Smooth muscle cell (in vitro differentiated cells): Measurements from ENCODE around the gene ZNF814. TPM values are rescaled to one million over a fixed set of nuclear protein-coding genes. Genes with fewer than 3 reads are reported as not detected.

Experiments
- DNase-seq: peaks from one replicate; lab custom pipeline; 2025; ENCODE audit not compliant: unreplicated experiment; lab: John Stamatoyannopoulos, UW
- H2AFZ ChIP-seq: fragments of 200-600 bp; sonication (generic); 2 replicates; pipeline ENCODE4 v1.6.0; 2016; ENCODE audit warnings: antibody characterized with exemption, low read depth, mild to moderate bottlenecking
- H3F3A ChIP-seq: fragments of 200-600 bp; sonication (generic); 2 replicates; pipeline ENCODE4 v1.6.0; 2017; ENCODE audit warnings: antibody characterized with exemption, low read depth
- H3K27ac ChIP-seq: fragments of 200-600 bp; sonication (generic); 2 replicates; pipeline ENCODE4 v1.5.1; 2016; ENCODE audit warnings: low read depth, mild to moderate bottlenecking
- H3K27me3 ChIP-seq: fragments of 200-600 bp; sonication (generic); 2 replicates; pipeline ENCODE4 v1.6.1; 2016; ENCODE audit warnings: low read depth, mild to moderate bottlenecking
- H3K36me3 ChIP-seq: fragments of 200-600 bp; sonication (generic); 2 replicates; pipeline ENCODE4 v1.5.1; 2016; ENCODE audit warnings: low read depth
- H3K4me1 ChIP-seq: fragments of 200-600 bp; sonication (generic); 2 replicates; pipeline ENCODE4 v1.5.1; 2016; ENCODE audit warnings: low read depth
- H3K4me2 ChIP-seq: fragments of 200-600 bp; sonication (generic); 2 replicates; pipeline ENCODE4 v1.6.0; 2016; ENCODE audit warnings: mild to moderate bottlenecking
- H3K4me3 ChIP-seq: fragments of 200-600 bp; sonication (generic); 2 replicates; pipeline ENCODE4 v1.5.1; 2016; ENCODE audit warnings: mild to moderate bottlenecking
- H3K79me2 ChIP-seq: fragments of 200-600 bp; sonication (generic); 2 replicates; pipeline ENCODE4 v1.6.0; 2016; ENCODE audit warnings: low read depth, mild to moderate bottlenecking
- H3K9ac ChIP-seq: fragments of 200-600 bp; sonication (generic); 2 replicates; pipeline ENCODE4 v1.6.0; 2016; ENCODE audit warnings: low read depth
- H3K9me3 ChIP-seq: fragments of 200-600 bp; sonication (generic); replicated peaks from 2 replicates; pipeline ENCODE4 v1.5.1; 2016; ENCODE audit warnings: low read depth
- H4K20me1 ChIP-seq: fragments of 200-600 bp; sonication (generic); 2 replicates; pipeline ENCODE4 v1.6.0; 2016; ENCODE audit warnings: low read depth
- WGBS: methylation state at CpG from one replicate; pipeline ENCODE4 v1.1.7; 2016; ENCODE audit warnings: low lambda C conversion rate; 5-methylcytosine and 5-hydroxymethylcytosine counted together
- polyA plus RNA-seq: library from polyadenylated mRNA; unstranded; fragments of >200 nt; fragmentation: Nextera tagmentation; extraction: Ambion mirVana; gene quantifications from 2 replicates; pipeline ENCODE4 v1.2.1, GENCODE V29; 2016
- total RNA-seq: library from RNA; depleted of rRNA; stranded (reverse); fragments of >200 nt; gene quantifications from 2 replicates; pipeline ENCODE4 v1.2.3, GENCODE V29; 2014
- TF ChIP-seq, protein P1 (sequence below): fragments of 200-600 bp; sonication (generic); IDR thresholded peaks from 2 replicates; pipeline ENCODE4 v1.5.1; 2017; ENCODE audit warnings: borderline replicate concordance, mild to moderate bottlenecking, antibody characterized with exemption; ENCODE audit not compliant: insufficient read depth, poor library complexity, severe bottlenecking

ZNF814 gene
- total and polyA plus RNA-seq, 2 experiments from 2014 or later, result 9.7 to 16.7 TPM

DNA sequence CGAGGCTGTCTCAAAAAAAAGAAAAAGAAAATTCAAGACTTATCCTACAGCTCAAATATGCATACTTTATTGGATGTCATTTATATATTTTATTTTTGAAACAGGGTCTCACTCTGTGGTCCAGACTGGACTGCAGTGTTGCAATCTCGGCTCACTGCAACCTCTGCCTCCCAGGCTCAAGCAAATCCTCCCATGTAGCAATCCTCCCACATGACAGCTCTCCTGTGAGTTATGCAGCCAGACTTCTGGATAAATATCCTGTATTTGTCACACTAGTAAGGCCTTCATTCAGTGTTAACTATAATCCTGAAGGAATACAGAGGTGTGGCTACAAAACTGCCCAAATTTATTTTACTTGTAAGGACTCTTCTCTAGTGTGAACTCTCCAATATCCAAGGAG is 81.3 kb downstream of the ZNF814 start:
- H3K79me2 ChIP-seq, result peaks cover 22% of the 10 kb centered on the region
- no peaks in the 10 kb centered on the region for H3K9me3 ChIP-seq
- H4K20me1 ChIP-seq, result peaks cover 29% of the 10 kb centered on the region
- H3F3A ChIP-seq, result peaks cover 7% of the 10 kb centered on the region
- TF ChIP-seq, protein P1, sequence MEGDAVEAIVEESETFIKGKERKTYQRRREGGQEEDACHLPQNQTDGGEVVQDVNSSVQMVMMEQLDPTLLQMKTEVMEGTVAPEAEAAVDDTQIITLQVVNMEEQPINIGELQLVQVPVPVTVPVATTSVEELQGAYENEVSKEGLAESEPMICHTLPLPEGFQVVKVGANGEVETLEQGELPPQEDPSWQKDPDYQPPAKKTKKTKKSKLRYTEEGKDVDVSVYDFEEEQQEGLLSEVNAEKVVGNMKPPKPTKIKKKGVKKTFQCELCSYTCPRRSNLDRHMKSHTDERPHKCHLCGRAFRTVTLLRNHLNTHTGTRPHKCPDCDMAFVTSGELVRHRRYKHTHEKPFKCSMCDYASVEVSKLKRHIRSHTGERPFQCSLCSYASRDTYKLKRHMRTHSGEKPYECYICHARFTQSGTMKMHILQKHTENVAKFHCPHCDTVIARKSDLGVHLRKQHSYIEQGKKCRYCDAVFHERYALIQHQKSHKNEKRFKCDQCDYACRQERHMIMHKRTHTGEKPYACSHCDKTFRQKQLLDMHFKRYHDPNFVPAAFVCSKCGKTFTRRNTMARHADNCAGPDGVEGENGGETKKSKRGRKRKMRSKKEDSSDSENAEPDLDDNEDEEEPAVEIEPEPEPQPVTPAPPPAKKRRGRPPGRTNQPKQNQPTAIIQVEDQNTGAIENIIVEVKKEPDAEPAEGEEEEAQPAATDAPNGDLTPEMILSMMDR, result no peak
- H3K27me3 ChIP-seq, result no peaks in the 10 kb centered on the region
- H3K4me2 ChIP-seq, result no peak overlapping the region
- H3K4me3 ChIP-seq, result no peak overlapping the region
- peak overlapping the region; percentile 0 for H3K27ac ChIP-seq
- H3K9ac ChIP-seq, result no peak overlapping the region
- H2AFZ ChIP-seq, result no peak overlapping the region
- H3K36me3 ChIP-seq, result no peaks in the 10 kb centered on the region
- 74% methylated on average over 2 of the region's 2 CpGs for WGBS
- peaks cover 19% of the 10 kb centered on the region for H3K4me1 ChIP-seq
- DNase-seq, result no peak

DNA sequence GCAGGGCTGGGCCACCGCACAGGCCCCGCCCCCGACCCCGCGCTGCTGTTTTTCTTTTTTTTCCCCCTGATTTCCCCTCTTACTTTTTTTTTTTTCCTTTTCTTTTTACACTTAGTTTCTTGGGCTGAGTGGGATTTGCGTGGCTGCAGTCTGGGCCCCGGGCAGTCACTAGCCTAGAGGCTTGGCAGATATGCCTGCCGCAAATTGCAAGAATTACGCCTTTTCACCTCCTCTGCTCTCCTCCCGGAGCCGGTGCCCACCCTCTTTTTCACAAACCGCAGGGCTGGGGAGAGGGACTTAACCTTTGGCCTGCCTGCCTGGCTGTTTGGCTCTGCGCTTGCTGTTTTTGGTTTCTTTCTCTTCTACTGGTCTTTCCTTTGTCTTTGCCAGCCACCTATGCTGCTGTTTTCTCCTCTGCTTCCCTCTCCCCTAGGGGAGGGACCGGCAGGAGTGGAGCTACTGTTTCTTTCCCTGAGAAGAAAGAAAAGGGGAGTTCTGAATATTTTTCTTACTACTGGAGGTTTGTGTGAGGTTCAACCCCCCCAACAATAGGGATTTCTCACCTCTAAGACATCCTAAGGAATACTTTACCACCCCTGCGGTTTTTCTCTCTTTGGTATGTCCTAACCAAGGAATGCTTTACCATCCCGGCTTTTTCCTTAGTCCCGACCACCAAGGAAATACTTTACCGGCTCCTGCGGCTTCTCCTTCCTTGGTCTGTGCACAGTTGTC is 85.1 kb downstream of the ZNF814 start:
- Histone ChIP-seq H3K27me3 (no peaks in the 10 kb centered on the region), H3K36me3 (no peaks in the 10 kb centered on the region), H3F3A (peaks cover 7% of the 10 kb centered on the region), H3K4me2 (peak overlapping the region; percentile 81), H4K20me1 (peaks cover 10% of the 10 kb centered on the region), H3K27ac (peak overlapping the region; percentile 89), H3K4me3 (peak overlapping the region; percentile 47), H3K79me2 (peaks cover 11% of the 10 kb centered on the region), H3K9ac (peak overlapping the region; percentile 78), H2AFZ (no peak overlapping the region), H3K4me1 (peaks cover 52% of the 10 kb centered on the region), H3K9me3 (no peaks in the 10 kb centered on the region)
- TF ChIP-seq, protein P1, result no peak
- peak; percentile 4 for DNase-seq
- WGBS, result 2% methylated on average over 19 of the region's 19 CpGs

DNA sequence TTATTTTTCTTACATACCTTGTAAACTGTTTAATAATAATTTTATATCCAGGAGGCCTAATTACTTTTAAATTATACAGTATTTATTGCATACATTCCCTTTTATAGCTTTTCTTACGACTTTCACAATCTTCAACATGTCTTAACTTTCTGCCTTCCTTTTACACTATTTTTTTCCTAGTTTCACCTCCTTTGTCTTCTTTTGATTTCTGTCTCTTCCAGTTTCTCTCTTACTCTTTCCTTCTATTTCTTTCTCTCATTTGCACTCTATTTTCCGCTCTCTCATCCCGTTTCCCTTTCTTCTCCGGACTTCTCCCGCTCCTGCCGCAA is 85.6 kb downstream of the ZNF814 start:
- Histone ChIP-seq H4K20me1 (peaks cover 6% of the 10 kb centered on the region), H3K27ac (peak overlapping the region; percentile 89), H3F3A (peaks cover 7% of the 10 kb centered on the region), H2AFZ (no peak overlapping the region), H3K4me3 (peak overlapping the region; percentile 47), H3K9me3 (no peaks in the 10 kb centered on the region), H3K9ac (peak overlapping the region; percentile 78), H3K4me2 (peak overlapping the region; percentile 81), H3K27me3 (no peaks in the 10 kb centered on the region), H3K36me3 (no peaks in the 10 kb centered on the region), H3K4me1 (peaks cover 52% of the 10 kb centered on the region), H3K79me2 (peaks cover 11% of the 10 kb centered on the region)
- 6% methylated on average over 6 of the region's 6 CpGs for WGBS
- TF ChIP-seq, protein P1, result no peak
- DNase-seq, result no peak

DNA sequence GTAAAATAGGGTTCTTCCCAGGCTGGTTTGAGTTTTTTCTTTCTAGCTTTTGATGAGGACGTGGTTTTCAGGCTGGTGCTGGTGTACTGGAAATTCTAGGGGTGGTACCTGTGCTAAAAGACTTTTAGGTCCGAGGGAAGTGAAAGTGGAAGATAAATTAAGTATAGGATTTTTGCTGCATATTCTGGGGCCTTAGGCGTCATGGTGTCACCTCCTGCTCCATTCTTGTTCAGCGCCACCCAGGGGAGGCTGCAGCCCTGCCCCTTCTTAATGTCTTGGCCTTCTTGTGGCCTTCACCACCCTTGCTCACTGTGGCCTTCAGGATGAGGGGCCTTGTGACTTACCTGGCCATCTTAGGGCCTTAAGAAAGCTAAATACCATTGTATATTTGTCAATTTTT is 86.6 kb downstream of the ZNF814 start:
- Histone ChIP-seq H3K36me3 (no peaks in the 10 kb centered on the region), H2AFZ (no peak overlapping the region), H3K9me3 (no peaks in the 10 kb centered on the region), H3K27ac (peak overlapping the region; percentile 89), H3K9ac (no peak overlapping the region), H3K4me1 (peaks cover 52% of the 10 kb centered on the region), H3K27me3 (no peaks in the 10 kb centered on the region), H4K20me1 (no peaks in the 10 kb centered on the region), H3K4me2 (no peak overlapping the region), H3K4me3 (no peak overlapping the region), H3F3A (peaks cover 7% of the 10 kb centered on the region), H3K79me2 (peaks cover 11% of the 10 kb centered on the region)
- TF ChIP-seq, protein P1, result no peak
- no peak for DNase-seq
- WGBS, result 70% methylated on average over 4 of the region's 4 CpGs
